Prostate gland (tissue), 2 donors: ENCODE results near the gene OR5K1. TPM values are rescaled to one million over a fixed set of nuclear protein-coding genes. Genes with fewer than 3 reads are reported as not detected.

Experiments
- DNase-seq: peaks from one replicate; pipeline ENCODE4 v3.0.0-alpha.2; 2019; ENCODE audit warnings: low spot score
- H3K27ac ChIP-seq, 2 donors: fragments of 200-600 bp; sonication (generic); 2 replicates each; pipeline ENCODE4 v1.5.1; 2017 to 2019
- H3K27me3 ChIP-seq: fragments of 200-600 bp; sonication (generic); replicated peaks from 2 replicates; pipeline ENCODE4 v1.5.1; 2019; ENCODE audit not compliant: insufficient read depth
- H3K36me3 ChIP-seq, 2 donors: fragments of 200-600 bp; sonication (generic); 1 replicate in 1 of 2; 2 replicates in 1 of 2; pipeline versions ENCODE4 v1.5.1 to v1.8.1; 2017 to 2019
- H3K4me1 ChIP-seq: fragments of 200-600 bp; sonication (generic); replicated peaks from 2 replicates; pipeline ENCODE4 v1.5.1; 2019
- H3K4me3 ChIP-seq, 2 donors: fragments of 200-600 bp; sonication (generic); 2 replicates each; pipeline ENCODE4 v1.5.1; 2017 to 2019
- H3K9me3 ChIP-seq: fragments of 200-600 bp; sonication (generic); 2 replicates; pipeline ENCODE4 v1.5.1; 2017
- CTCF ChIP-seq, 4 experiments: fragments of 200-600 bp in 2 of 4; fragments of 450-650 bp in 2 of 4; sonication (generic) in 2 of 4; IDR thresholded peaks; 1 replicate in 3 of 4; 2 replicates in 1 of 4; pipeline ENCODE4 v1.5.1; 2016 to 2019; ENCODE audit warnings: antibody characterized with exemption in 4 of 4, mild to moderate bottlenecking in 2 of 4, moderate library complexity in 2 of 4
- POLR2A ChIP-seq: fragments of 450-650 bp; IDR thresholded peaks from one replicate; pipeline ENCODE4 v1.6.1; 2016; ENCODE audit warnings: antibody characterized with exemption, mild to moderate bottlenecking
- POLR2AphosphoS5 ChIP-seq: sonication (generic); formaldehyde crosslinking; IDR thresholded peaks from one replicate; pipeline ENCODE4 v1.6.1; 2017; ENCODE audit warnings: antibody characterized with exemption
- WGBS: methylation state at CpG from one replicate; pipeline ENCODE4 v1.1.5; 2018; 5-methylcytosine and 5-hydroxymethylcytosine counted together
- intact Hi-C: fragments of 100-400 bp; cut with DNase I; formaldehyde crosslinking; loops from one replicate; pipeline ENCODE4 v1.14.2; 2022
- total RNA-seq, 2 donors: library from RNA; depleted of rRNA; stranded (reverse); fragments of >200 nt; gene quantifications; one replicate each; pipeline ENCODE4 v1.1.0, GENCODE V29; 2016

The OR5K1 gene
- not detected for total RNA-seq

- no peak within 1 kb of the TSS for H3K4me3 ChIP-seq
- WGBS, result 61% methylated on average over 1 of the region's 1 CpG
- no peaks in the 10 kb centered on the region for H3K27me3 ChIP-seq
- TF ChIP-seq POLR2A, result no peak
- TF ChIP-seq POLR2AphosphoS5, result no peak
- H3K4me1 ChIP-seq, result no peaks in the 10 kb centered on the region
- intact Hi-C loops, result no loop called here
- DNase-seq, result no peak
- H3K36me3 ChIP-seq, result no peaks in the 10 kb centered on the region
- H3K9me3 ChIP-seq, result no peaks in the 10 kb centered on the region
- H3K27ac ChIP-seq, result no peak within 1 kb of the TSS
Observed at GRCh38 chr3:98462901-98463300, at the start of gene OR5K1. OR5K1 (plus strand) TSS chr3:98463201; CDS start chr3:98469577, 6,376 bp downstream.

- TF ChIP-seq POLR2A (no peak), CTCF (IDR thresholded peaks at IDR 0.05) (no peak), POLR2AphosphoS5 (no peak)
- H3K27ac ChIP-seq, result no peak overlapping the region
- H3K36me3 ChIP-seq, result no peaks in the 10 kb centered on the region
- H3K4me3 ChIP-seq, result no peak overlapping the region
- no peaks in the 10 kb centered on the region for H3K27me3 ChIP-seq
- H3K4me1 ChIP-seq, result no peaks in the 10 kb centered on the region
- no peak for DNase-seq
- intact Hi-C loops, result no loop called here
- H3K9me3 ChIP-seq, result no peaks in the 10 kb centered on the region
Observed at GRCh38 chr3:98432575-98432974, 30.4 kb upstream of the OR5K1 start.

GRCh38 chr3:98433764-98434163 is 29.2 kb upstream of the OR5K1 start:
- Histone ChIP-seq H3K27ac (no peak overlapping the region), H3K4me1 (no peaks in the 10 kb centered on the region), H3K27me3 (no peaks in the 10 kb centered on the region), H3K36me3 (no peaks in the 10 kb centered on the region), H3K4me3 (no peak overlapping the region), H3K9me3 (no peaks in the 10 kb centered on the region)
- no peak for DNase-seq
- no peak for TF ChIP-seq POLR2A
- no peak for TF ChIP-seq CTCF (IDR thresholded peaks at IDR 0.05)
- TF ChIP-seq POLR2AphosphoS5, result no peak
- intact Hi-C loops, result no loop called here
- 40% methylated on average over 2 of the region's 2 CpGs for WGBS

GRCh38 chr3:98434412-98434811 is 28.6 kb upstream of the OR5K1 start:
- no peak overlapping the region for H3K27ac ChIP-seq
- no peaks in the 10 kb centered on the region for H3K9me3 ChIP-seq
- H3K4me3 ChIP-seq, result no peak overlapping the region
- no peaks in the 10 kb centered on the region for H3K4me1 ChIP-seq
- intact Hi-C loops, result no loop called here
- DNase-seq, result no peak
- H3K27me3 ChIP-seq, result no peaks in the 10 kb centered on the region
- TF ChIP-seq POLR2AphosphoS5 (no peak), POLR2A (no peak), CTCF (IDR thresholded peaks at IDR 0.05) (no peak)
- no peaks in the 10 kb centered on the region for H3K36me3 ChIP-seq
- 73% methylated on average over 4 of the region's 4 CpGs for WGBS

- no peak for TF ChIP-seq CTCF (IDR thresholded peaks at IDR 0.05)
- no peak for TF ChIP-seq POLR2A
- H3K9me3 ChIP-seq, result no peaks in the 10 kb centered on the region
- no peaks in the 10 kb centered on the region for H3K4me1 ChIP-seq
- H3K27ac ChIP-seq, result no peak overlapping the region
- DNase-seq, result no peak
- no peak overlapping the region for H3K4me3 ChIP-seq
- no peaks in the 10 kb centered on the region for H3K36me3 ChIP-seq
- intact Hi-C loops, result loop anchor here (10.0 kb wide), 1 partner anchor 55 kb away; no protein-coding TSS in a partner anchor
- H3K27me3 ChIP-seq, result no peaks in the 10 kb centered on the region
Observed at GRCh38 chr3:98440283-98440682, 22.7 kb upstream of the OR5K1 start.
